SU-DHL-6 (cell line): Measurements from ENCODE around the gene RFTN1.

Experiments used
- H2AFZ ChIP-seq: fragments of 200-600 bp; sonication (generic); 2 replicates; pipeline ENCODE4 v1.6.1; 2014; ENCODE audit warnings: low read depth, mild to moderate bottlenecking, moderate library complexity, mixed read lengths, antibody characterized with exemption, low read length; ENCODE audit not compliant: severe bottlenecking
- H3F3A ChIP-seq: fragments of 200-600 bp; shearing (Covaris generic); 2 replicates; pipeline ENCODE4 v1.6.0; 2016; ENCODE audit warnings: antibody characterized with exemption, mild to moderate bottlenecking; ENCODE audit not compliant: insufficient read depth
- H3K27ac ChIP-seq: fragments of 200-600 bp; sonication (generic); 2 replicates; pipeline ENCODE4 v1.5.1; 2016; ENCODE audit warnings: low read depth, mild to moderate bottlenecking, low read length, moderate library complexity, mixed read lengths
- H3K27me3 ChIP-seq: fragments of 200-600 bp; sonication (generic), shearing (Covaris generic); 2 replicates; pipeline ENCODE4 v1.6.0; 2014; ENCODE audit warnings: mild to moderate bottlenecking, low read length
- H3K36me3 ChIP-seq: fragments of 200-600 bp; sonication (generic); 2 replicates; pipeline ENCODE4 v1.6.1; 2014; ENCODE audit warnings: mild to moderate bottlenecking, low read length, mixed read lengths
- H3K4me2 ChIP-seq: fragments of 300-600, 200-600 bp; shearing (Covaris generic), sonication (generic); 2 replicates; pipeline ENCODE4 v1.6.0; 2014; ENCODE audit warnings: low read length, low read depth, mild to moderate bottlenecking; ENCODE audit not compliant: poor library complexity, severe bottlenecking
- H3K4me3 ChIP-seq: fragments of 200-600 bp; sonication (generic); 2 replicates; pipeline ENCODE4 v1.5.1; 2014; ENCODE audit warnings: antibody characterized with exemption, low read length, mild to moderate bottlenecking, mixed read lengths; ENCODE audit not compliant: insufficient read depth, poor library complexity, severe bottlenecking
- H3K79me2 ChIP-seq: fragments of 200-600 bp; sonication (generic); 2 replicates; pipeline ENCODE4 v1.6.1; 2014; ENCODE audit warnings: mild to moderate bottlenecking, low read length, moderate library complexity; ENCODE audit not compliant: insufficient read depth
- H3K9ac ChIP-seq: fragments of 200-600 bp; sonication (generic); 2 replicates; pipeline ENCODE4 v1.7.0; 2014; ENCODE audit warnings: mild to moderate bottlenecking, low read length
- H3K9me2 ChIP-seq: fragments of 200-600 bp; sonication (generic); replicated peaks from 2 replicates; pipeline ENCODE4 v1.6.1; 2014; ENCODE audit warnings: low read length; ENCODE audit not compliant: insufficient read depth
- H3K9me3 ChIP-seq: fragments of 200-600 bp; sonication (generic); 2 replicates; pipeline ENCODE4 v1.6.1; 2014; ENCODE audit warnings: low read length, mixed read lengths; ENCODE audit not compliant: insufficient read depth
- H4K20me1 ChIP-seq: fragments of 200-600 bp; sonication (generic); 2 replicates; pipeline ENCODE4 v1.6.1; 2014; ENCODE audit warnings: low read depth, mild to moderate bottlenecking, antibody characterized with exemption, low read length, moderate library complexity, mixed read lengths
- EZH2phosphoT487 ChIP-seq: fragments of 200-600 bp; sonication (generic), shearing (Covaris generic); conservative IDR thresholded peaks from 2 replicates; pipeline ENCODE4 v1.6.1; 2018; ENCODE audit warnings: mild to moderate bottlenecking, antibody characterized with exemption, low read length, moderate library complexity, mixed read lengths
- TF ChIP-seq, protein P1 (sequence below): fragments of 200-600 bp; sonication (generic); IDR thresholded peaks from one replicate; pipeline ENCODE4 v1.5.1; 2017; ENCODE audit warnings: antibody characterized with exemption, mild to moderate bottlenecking, low read length, moderate library complexity; ENCODE audit not compliant: insufficient read depth, poor library complexity, severe bottlenecking

RFTN1 gene

DNA sequence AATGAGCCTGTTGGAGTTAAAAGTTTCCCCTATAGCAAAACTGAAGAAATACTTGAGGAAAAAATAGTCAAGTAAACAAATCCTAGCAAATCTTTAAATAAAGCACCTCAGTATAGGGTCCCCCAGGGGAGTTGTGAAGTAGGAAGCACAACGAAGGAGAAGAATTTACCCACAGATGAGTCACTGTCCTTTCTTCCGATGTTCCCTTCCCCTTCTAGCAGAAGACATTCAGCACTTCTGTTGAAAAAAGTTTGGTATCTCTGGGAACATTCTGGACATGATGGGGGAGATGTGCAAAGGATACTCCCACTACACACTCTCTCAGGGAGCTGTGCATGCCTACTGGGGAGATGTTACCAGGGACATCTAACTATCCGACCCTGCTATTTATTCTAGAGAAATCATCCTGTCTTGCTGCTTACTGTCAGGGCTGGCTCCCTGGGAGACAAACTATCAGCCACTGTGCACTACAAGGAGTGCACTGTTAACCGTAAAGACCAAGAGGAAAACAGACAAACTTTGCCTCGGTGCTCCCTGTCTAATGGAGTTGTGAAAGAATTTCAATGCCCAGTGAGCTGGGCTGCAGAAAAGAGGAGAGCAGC, 93.8 kb downstream of the RFTN1 start:
- Histone ChIP-seq H2AFZ (no peak overlapping the region), H3K36me3 (peaks cover 30% of the 10 kb centered on the region), H3K9me3 (no peaks in the 10 kb centered on the region), H3K9ac (no peak overlapping the region), H4K20me1 (no peaks in the 10 kb centered on the region), H3K9me2 (no peaks in the 10 kb centered on the region), H3K4me2 (no peak overlapping the region), H3K79me2 (peaks cover 99% of the 10 kb centered on the region), H3F3A (peaks cover 35% of the 10 kb centered on the region; the same call in 1 of the 2 replicates), H3K4me3 (no peak overlapping the region), H3K27me3 (no peaks in the 10 kb centered on the region), H3K27ac (peak overlapping the region; percentile 43)
- TF ChIP-seq, protein P1, sequence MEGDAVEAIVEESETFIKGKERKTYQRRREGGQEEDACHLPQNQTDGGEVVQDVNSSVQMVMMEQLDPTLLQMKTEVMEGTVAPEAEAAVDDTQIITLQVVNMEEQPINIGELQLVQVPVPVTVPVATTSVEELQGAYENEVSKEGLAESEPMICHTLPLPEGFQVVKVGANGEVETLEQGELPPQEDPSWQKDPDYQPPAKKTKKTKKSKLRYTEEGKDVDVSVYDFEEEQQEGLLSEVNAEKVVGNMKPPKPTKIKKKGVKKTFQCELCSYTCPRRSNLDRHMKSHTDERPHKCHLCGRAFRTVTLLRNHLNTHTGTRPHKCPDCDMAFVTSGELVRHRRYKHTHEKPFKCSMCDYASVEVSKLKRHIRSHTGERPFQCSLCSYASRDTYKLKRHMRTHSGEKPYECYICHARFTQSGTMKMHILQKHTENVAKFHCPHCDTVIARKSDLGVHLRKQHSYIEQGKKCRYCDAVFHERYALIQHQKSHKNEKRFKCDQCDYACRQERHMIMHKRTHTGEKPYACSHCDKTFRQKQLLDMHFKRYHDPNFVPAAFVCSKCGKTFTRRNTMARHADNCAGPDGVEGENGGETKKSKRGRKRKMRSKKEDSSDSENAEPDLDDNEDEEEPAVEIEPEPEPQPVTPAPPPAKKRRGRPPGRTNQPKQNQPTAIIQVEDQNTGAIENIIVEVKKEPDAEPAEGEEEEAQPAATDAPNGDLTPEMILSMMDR: no peak

DNA sequence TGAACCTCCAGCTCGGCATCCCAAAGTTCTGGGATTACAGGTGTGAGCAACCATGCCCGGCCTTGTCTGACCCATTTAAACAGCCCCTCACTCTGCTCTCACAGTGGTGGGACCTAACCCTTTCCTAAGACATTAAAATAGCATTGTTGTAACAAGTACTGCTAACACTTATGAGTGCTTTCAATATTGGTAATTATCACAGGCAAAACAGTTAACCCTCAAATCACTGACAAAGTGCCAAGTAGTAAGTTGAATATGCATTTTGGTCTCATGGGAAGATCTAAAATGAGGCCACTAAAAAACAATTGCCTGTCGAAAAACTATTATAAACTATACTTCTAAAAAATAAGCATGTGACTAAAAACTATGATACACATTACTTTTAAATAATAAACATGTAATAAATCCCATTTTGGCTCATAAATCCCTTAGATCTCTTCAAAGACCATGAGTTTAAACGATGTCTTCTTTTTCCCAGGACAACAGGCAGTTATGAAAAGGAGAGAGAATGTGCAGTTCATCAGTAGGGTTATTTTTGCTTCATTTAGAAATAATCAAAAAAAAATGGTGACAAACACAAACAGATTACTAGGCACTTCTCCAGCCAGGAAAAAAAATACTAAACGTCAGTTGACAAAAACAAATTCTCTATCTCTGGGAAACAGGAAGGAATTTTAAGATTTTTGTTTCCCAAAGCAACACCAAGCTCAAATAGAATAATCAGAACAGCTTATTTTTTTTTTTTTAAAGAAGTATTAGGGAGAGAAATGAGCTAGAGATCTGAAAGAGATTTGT, 95.4 kb downstream of the RFTN1 start:
- H3F3A ChIP-seq: peaks cover 28% of the 10 kb centered on the region; the same call in 1 of the 2 replicates
- no peaks in the 10 kb centered on the region for H3K27me3 ChIP-seq
- no peak overlapping the region for H3K4me2 ChIP-seq
- H4K20me1 ChIP-seq: no peaks in the 10 kb centered on the region
- no peaks in the 10 kb centered on the region for H3K9me2 ChIP-seq
- peaks cover 33% of the 10 kb centered on the region for H3K36me3 ChIP-seq
- peaks cover 99% of the 10 kb centered on the region for H3K79me2 ChIP-seq
- H3K9ac ChIP-seq: no peak overlapping the region
- TF ChIP-seq, protein P1: no peak
- no peak for TF ChIP-seq EZH2phosphoT487
- peak overlapping the region; percentile 43; the same call in 1 of the 2 replicates for H3K27ac ChIP-seq
- H2AFZ ChIP-seq: no peak overlapping the region
- H3K4me3 ChIP-seq: no peak overlapping the region
- no peaks in the 10 kb centered on the region for H3K9me3 ChIP-seq

DNA sequence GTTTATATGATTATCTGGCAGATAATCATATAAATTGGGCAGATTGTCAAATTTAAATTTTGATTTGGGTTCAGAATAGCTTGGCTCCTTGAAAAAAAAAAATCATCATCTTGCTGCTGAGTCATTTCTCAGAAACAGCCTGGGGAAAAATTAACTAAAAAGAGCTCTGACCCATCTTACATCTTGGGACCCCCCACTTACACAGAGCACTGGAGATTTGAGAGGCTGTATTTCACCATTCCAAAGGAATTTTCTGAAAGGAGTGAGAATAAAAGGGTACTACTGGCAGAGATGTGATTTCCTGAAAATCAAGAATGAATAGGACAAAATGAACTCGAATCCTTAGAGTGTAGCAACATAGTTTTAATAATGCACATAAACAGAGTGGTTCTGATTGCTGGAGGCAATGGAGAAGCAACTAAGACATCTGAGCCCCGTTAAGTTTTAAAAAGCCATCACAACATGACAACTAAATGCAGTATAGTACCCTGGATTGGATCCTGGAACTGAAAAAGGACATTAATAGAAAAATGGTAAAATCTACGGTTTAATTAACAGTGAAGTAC, 97.5 kb downstream of the RFTN1 start:
- H3K9me3 ChIP-seq: no peaks in the 10 kb centered on the region
- peaks cover 35% of the 10 kb centered on the region for H3K36me3 ChIP-seq
- H3K27ac ChIP-seq: peak overlapping the region; percentile 46
- H3K4me2 ChIP-seq: no peak overlapping the region
- H3F3A ChIP-seq: peaks cover 32% of the 10 kb centered on the region
- no peaks in the 10 kb centered on the region for H3K9me2 ChIP-seq
- TF ChIP-seq, protein P1: no peak
- TF ChIP-seq EZH2phosphoT487: no peak
- H3K79me2 ChIP-seq: peaks cover 100% of the 10 kb centered on the region
- H3K4me3 ChIP-seq: no peak overlapping the region
- H2AFZ ChIP-seq: no peak overlapping the region
- no peaks in the 10 kb centered on the region for H3K27me3 ChIP-seq
- H4K20me1 ChIP-seq: peaks cover 6% of the 10 kb centered on the region; the same call in 1 of the 2 replicates
- no peak overlapping the region for H3K9ac ChIP-seq
